CD4-positive, alpha-beta T cell treated with Interleukin-10 for 1 hour (primary cell): ENCODE measurements around the gene DDRGK1.
A peak's percentile ranks its signal among the peaks of the same experiment; 100 is the strongest.
"Not testable (repeated sequence)": the region's sequence is repeated elsewhere in the genome, so short reads cannot be mapped to it uniquely, and the experiment has no call there.

ENCODE experiments used
- DNase-seq: peaks from one replicate; pipeline ENCODE4 v3.0.0-alpha.2; 2020

DDRGK1 gene

DNA sequence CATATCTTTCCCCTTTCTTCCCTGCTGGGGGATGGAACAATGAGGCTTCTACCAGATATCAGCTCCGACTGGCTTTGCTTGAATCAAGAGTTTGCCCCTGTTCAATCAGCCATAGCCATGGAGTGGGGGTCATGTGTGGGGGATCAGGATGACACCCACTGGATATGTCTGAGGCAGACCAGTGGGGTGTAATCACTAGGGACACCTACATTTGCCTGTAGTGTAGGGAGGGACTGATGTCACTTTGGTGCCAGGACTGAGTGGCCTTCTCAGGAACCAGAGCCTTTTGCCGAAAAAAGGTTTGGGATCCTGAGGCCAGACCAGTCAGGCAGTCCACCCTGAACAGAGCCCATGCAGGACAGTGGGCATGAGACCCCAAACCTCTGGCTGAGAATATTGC, 5.9 kb upstream of the DDRGK1 start:
- DNase-seq, result no peak

DNA sequence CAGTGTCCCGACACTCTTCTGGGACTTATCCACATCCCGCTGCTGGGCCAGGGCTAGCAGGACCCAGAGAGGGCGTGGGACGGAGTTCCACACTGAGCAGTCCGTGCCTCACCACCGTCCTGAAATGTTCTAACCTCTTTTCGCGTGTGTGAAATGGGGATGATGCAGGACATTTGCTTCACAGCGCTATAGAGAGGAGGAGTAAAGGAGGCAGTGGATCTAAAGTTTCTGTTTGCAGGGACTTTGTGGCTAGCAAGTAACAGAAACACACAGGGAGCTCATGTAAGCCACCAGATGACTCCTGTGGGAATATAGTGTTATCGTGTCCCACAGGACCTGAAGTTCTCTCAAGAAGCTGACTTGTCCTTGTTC, 5.5 kb upstream of the DDRGK1 start:
- no peak for DNase-seq

DNA sequence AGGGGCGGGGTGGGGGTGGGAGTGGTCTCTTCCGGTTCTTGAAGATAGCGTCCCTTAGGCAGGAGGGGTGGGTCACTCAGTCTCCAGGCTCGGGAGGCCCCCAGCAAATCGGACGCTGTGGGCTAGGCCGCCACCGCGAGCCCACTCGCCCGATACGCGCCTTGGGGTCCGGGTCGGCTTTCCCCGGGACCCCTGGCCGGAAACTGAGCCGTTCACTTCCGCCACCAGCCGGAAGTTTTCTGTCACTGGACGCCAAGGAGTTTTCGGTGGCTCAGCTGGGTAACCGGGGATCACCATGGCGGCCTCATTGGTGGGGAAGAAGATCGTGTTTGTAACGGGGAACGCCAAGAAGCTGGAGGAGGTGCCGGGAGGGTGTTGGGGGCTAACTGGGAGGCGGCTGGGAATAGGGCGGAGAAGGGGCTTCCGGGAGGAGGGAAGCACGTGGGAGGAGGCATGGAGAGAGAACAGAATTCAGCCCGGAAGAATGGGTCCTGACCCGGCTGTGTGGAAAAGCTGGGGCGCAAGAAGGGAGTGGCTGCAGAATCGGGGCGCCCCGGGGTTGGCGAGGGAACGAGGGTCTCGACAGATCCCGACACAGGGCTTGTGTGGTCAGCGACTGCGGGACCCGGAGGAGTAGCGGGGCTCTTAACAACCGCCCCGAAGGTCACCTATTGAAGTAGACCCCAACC, 4.9 kb upstream of the DDRGK1 start, which contains the start of gene ITPA:
ITPA (plus strand) TSS at position 242 of the 689 bp plus-strand sequence; CDS start at position 296, 54 bp downstream.
- DNase-seq, result peak; percentile 69

DNA sequence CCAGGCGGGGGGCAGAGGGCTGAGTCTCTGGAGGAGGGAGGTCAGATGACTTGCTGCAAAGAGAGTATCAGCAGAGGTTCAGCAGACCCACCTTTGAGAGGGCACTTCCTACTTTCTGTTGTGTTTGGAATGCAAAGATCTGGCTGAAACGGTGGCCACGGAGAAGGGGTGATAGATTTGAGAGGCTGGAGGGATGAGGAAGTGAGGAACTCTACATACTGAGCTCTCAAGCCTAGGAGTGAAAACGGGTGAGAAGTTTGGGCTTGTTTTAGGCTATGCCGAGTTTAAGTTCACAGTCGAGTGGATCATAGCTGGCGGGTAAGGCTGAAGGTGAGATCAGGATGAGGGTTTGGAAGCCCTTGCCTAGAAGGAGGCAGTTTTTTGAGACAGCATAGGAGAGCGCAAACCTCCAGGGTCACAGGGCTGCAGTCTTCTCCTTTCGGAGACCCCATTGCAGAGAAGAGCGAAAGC, 4.3 kb upstream of the DDRGK1 start:
- no peak for DNase-seq

DNA sequence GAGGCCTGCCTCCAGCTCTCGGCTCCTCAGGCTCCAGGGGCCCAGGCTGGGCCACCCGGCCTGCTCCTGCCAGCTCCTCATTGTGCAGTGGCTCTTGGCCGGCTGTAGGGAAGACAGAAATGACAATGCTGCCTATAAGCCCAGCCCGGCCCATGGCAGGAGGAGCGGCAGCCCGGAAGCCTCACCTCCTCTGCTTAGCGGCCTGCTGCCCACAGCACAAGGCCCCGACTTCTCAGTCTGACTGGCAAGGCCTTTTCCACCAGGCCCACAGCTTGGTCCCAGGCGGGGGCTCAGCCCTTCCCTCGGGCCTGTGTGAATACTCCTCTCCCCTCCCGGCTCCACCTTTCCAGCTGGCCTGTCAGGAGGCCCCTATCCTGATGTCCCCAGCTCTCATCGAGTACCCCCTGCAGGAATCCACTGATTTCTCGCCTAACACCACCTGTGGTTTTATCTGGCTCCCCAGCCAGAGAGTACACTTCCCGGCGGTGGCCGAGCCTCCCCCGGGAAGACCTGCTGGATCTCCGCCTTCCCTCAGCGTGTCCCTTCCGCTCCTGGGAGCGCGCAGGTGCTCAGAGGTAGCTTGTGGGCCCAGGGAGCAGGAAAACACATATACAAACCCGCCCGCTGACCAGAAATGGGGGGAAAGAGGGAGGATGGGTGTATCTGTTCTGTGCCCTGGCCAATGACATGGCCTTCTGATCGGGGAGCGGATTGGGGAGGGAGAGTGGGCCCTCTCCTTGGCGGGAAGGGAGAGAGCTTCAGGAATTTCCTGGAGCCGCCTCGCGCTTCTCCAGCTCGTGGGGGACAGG, 963 bp downstream of the DDRGK1 start:
- DNase-seq, result peak; percentile 34

DNA sequence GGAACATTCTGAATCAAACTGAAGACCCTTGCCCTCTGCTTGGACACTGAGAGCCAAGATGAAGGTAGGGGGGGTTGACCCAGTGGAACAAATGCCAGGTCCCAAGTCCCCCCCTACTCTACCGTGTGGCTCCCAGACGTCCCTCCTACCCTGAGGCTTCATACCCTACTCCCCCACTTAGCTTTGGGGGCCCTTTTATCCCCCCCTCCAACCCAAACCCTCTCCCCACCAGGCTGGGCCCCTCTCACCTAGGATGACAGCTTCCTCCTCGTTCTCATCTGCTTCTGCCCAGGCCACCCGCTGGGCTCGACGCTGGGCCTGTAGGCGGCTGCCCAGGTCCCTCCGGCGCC, 1.5 kb downstream of the DDRGK1 start:
- no peak for DNase-seq

DNA sequence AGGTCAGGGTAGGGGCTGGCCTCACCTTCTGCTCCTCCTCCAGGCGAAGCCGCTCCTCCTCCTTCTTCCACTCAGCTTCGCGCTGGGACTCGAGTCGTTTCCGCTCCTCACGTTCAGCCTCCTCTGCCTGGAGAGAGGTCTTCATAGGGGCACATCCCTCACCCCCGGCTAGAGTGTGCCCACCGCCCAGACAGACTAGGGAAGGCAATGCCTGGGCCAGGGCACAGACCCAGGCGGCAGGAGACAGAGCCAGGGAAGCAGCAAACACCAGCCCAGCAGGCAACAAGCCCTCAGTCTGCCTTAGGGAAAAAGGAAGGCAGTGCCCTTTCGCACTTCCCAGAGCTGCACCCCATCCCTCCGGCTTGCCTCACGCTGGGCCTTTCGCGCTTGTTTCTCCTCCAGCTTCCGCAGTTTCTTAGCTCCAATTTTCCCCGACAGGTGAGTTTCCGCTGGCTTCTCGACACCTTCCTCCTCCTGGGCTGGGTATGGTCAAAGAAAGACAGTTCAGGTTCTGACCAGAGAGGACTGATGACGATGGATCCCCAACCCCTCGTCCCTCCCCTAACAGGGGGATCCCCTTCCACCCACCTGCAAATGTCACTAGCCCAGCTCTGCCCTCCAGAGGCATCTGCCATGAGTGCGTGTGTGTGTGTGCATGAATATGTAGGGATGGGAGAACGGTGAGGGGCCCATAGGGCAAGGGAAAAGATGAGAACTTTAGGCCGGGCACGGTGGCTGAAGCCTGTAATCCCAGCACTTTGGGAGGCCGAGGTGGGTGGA, 4.3 kb downstream of the DDRGK1 start:
- DNase-seq, result no peak

DNA sequence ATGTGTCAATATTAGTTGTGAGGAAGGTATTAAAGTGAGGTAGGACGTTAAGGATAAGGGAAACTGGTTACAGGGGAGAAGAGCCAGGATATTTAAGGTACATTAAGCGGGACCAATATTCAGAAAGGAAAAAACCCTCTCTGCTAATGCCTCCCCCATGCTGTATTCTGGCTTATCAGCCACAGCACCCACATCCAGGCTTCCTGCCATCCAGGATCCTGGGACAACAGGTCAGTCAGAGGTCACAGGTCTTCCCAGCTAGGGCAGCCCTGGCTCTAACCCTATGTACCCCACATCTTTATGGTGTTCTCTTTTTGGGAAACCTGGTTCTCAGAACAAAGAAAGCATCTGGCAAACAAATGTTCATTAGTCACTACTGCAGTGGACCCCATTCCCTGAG, 5.3 kb downstream of the DDRGK1 start:
- no peak for DNase-seq

DNA sequence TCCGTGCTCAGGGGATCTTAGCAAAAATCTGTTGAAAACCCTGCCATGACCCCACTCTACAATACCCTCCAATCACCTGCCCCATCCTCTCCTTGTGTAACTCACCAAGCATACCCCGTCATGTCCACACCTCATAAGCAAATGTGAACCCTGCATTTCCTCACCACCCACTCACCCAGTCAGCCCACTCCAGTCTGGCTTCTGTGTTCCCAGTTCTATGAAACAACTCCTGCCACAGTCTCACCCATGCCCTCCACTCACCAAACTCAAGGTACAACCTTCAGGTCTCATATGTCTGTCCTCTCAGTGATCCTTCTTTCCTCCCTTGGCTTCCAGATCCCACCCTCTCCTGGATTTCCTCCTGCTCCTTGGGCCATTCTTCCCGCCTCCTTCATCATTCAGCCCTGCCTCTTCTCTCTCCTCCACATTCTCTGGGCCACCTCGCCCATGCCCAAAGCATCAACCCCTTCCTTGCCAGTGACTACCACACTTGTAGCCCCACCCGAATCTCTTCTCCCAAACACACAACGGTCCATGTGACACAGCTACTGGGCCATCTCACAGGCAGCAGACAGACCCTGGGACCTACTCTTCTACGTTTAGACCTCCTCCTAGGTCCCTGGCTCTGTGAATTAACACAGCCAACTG, 8.8 kb downstream of the DDRGK1 start:
- DNase-seq, result no peak

DNA sequence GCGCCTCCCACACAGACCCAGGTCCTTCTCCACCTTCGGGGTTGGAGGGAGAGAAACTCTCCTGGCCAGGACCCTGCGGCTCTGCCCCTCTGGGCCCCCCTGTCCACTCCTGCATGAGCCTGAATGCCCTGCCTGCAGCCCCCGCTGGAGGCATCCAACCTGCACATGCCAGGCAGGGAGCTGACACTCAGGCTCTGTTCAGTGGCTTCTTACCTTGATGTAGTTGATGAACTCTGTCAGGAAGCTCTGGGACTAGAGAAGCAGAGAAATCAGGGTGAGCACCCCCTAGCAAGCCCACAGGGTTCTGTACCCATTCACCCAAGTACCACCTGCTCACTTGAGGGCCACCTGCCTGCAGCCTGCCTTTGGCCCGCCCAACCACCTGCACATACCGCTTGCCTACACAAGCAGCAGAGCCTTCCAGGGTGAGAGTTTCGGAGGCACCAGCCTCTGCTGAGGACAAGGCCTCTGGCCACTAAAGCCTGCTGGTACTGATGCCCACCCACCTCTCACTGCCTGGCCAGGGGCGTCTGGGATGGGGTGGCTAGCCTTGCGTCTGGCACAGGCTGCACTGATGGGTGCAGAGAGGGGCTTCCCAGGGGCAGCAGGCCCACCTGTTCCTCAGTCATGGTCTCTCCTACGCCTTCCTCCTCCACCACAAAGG, 9.7 kb downstream of the DDRGK1 start:
- DNase-seq, result no peak

DNA sequence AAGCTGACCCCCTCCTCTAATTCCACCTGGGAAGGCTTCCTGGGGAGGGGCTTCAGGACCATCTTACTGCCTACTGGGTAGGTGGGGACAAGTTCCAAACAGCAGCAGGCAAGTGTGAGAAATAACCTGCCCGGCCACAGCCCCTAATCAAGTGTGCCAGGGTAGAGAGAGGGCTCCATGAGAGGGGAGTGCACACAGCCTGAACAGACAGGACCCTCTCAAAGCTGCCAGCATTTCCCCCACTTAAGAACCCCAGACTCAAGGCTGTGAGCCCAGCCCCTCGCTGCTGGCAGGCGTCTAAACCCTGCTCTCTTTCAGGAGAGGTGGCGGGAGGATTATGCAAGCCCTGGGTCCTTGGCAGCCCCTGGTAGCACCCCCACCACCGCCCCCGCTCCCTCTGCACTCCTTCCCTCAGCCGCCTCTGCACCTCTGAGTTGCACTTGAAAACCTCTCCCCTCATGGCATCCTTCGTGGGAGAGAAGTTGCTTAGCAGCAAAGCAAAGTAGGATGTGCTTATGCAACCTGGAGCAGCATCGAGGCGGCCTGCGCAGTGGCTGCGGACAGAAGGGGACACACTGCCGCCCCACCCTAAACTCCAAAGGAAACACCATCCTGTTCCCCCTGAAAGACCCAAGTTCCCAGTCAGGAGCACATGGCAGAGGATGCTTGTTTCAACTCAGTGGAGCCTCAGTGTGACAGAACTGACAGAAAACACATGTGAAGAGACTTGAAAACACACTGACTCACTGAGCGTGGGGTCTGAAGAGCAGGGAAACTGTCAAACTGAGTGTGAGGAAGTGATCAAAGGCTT, 10.5 kb downstream of the DDRGK1 start:
- DNase-seq, result no peak

DNA sequence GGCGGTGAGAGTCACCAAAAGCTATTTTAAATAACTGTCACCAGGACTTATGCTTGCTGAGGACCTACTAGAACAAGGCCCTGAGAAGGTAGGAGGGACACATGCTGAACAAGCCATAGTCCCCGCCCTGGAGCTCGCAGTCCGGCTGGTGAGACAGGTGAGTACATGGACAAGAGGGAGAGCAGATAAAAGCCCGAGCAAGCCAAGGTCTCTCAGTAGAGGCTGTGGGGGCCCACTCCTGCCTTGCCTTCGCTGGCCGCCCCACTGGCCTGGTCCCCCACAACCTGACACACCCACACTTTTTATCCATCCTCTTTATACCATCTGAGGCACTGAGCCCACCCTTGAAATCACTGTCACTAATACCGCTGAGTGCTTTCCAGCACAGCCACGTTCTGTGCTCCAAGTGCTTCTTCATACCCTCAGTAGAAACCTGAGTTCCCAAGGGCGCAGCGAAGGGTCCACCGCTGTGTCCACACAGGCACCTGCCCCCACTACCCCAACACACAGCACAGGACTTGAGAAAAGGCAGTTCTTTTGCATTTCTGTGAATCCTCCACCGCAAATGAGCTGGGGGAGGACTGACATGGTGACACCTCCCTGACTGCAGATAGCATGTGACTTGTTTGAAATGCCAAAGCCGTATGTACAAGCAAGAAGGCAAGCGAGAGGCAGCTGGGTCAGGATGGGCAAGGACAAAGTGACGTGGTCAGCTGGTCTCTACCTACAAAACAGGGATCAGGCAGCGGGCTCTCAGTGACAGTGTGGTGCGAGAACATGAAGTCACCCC, 12.1 kb downstream of the DDRGK1 start:
- DNase-seq, result no peak

DNA sequence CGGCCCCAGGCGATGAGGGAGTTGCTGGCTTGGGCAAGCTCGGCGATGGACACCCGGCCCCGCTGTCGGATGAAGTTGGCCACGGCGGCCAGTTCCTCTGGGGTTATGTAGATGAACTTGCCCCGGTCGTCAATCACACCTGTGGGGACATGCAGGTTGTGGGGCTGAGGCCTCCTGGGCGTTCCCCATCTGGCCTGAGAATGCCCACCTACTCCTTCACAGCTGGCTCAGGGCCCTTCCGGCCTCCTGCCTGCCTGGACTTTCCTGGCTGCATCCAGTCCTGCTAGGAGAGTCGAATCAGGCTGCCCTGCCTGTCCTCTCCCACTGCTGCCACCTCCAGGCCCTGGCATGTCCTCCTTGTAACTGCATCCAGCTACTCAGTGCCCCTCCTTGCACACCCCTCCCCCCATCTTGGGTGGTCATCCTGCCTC, 13.8 kb downstream of the DDRGK1 start:
- DNase-seq, result no peak

DNA sequence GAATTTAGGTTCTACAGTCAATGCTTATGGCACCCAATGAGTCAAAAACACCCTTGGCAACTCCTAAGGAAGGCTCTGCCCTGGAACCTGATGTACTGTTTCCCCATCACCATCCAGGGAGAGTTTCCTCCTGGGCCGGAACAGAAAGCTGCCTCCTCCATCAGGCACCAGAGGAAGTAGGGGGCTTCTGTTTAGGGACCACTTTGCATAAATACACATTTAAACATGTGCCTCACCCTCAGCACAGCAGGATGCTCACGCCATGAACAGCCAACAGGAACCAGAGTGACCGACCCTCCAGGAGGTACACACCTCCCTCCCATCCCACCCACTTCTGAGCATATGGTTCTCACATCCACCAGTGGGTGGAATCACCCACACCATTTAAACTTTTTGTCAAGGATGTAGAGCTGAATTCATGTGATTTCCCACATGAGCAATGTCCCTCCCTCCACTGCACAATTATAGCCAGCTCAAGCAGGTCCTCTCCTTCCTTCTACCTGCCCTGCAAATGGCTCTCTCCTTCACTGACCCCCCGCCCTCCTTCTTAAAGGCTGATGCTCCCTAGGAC, 14.8 kb downstream of the DDRGK1 start:
- DNase-seq, result no peak

DNA sequence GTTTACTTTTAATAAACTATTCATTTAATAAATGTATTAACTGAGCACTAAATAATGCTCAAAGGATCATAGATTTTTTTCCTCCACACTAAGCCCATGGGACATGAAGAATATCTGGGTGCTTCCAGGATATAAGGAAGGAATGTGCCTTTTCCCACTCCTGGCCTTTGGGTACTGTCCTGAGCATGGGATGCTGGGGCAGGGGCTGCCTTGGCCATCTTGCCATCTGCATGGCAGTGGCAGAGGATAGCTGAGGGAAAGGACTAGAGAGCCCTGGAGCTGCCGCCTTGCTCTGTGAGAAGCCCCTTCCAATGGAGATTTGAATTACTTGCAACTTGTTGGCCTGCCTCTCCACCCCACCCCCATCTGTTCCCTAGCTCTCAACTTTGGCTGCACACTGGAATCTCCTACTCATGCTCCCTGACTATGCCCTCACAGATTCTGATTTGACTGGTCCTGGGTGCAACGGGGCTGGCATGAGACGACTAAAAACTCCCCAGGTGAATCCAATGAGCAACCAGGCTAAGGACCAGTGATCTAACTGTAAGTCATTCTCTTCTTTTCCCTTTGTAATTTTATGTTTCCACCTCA, 15.6 kb downstream of the DDRGK1 start:
- DNase-seq, result no peak

DNA sequence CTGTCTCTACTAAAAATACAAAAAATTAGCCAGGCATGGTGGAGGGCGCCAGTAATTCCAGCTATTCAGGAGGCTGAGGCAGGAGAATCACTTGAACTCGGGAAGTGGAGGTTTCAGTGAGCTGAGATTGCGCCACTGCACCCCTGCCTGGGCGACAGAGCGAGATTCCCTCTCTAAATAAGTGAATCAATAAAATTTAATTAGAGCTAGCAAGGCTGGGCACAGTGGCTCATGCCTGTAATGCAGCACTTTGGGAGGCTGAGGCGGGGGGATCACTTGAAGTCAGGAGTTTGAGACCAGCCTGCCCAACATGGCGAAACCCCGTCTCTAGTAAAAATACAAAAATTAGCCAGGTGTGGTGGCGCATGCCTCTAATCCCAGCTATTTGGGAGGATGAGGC, 16.6 kb downstream of the DDRGK1 start:
- not testable (repeated sequence) for DNase-seq

DNA sequence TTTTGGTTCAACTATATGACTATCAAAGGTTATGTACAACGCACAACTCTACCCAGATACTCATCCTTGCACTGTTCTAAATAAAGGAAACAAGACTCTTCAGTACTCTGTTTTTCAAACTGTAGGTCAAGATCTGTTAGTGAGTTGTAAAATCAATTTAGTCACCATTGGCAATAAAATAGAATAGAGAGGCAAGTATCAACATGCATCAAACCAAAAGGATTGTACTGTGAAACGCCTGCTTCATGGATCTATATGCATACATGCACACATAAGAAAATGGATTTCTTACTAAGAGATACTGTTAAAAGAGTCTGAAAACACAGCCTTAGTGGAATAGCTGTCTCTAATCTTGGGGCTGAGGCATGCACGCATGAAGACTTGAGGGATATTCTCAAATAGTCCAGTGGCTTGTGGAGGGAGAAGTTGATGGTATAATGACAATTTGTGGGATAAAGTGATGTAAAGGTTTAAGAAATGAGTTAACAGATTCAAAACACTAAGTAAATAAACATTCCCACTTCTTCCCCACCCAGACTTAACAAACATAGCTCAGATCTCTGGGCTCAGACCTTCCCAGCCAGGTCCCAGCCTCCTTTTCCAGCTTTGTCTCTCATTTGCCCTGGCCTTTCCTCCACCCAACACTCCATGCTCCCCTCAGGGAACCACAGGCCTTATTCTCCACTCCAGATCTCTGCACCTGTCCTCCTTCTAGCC, 20.4 kb downstream of the DDRGK1 start:
- DNase-seq, result no peak

DNA sequence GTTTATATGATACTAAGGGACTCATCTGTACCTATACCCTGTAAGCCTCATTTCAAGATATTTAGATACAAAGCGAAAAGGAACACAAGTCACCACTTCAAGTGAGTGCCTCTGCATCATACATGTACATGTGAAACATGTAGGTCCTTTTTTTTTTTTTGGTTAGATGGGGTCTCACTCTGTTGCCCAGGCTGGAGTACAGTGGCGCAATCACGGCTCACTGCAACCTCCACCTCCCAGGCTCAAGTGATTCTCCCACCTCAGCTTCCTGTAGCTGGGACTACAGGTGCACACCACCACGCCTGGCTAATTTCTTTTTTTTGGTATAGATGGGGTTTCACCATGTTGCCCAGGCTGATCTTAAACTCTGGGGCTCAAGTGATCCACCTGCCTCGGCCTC, 22.1 kb downstream of the DDRGK1 start:
- DNase-seq, result not testable (repeated sequence)

DNA sequence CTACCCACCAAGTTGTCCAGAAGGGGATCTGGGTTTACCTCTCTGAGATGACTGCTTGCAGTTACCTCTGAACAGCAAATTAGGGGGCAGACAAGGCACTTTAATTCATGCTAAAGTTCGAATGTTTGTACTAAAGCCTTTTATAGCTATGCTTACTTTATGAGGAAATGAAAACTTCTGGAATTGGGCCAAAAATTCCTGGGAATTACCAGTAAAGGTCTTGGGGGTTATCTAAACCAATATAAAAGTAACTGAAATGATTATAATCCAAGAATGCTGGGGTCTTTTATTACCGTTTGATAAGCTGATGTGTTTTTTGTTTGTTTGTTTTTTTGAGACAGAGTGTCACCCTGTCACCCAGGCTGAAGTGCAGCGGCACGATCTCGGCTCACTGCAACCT, 23.2 kb downstream of the DDRGK1 start:
- no peak for DNase-seq
